BE2C (cell line): ENCODE data around the gene PAFAH2.

Experiments
- DNase-seq: peaks from one replicate; pipeline ENCODE4 v3.0.0-alpha.2; 2020
- H3K27me3 ChIP-seq: fragments of 250-450 bp; sonication (Bioruptor Pico); 2 replicates; pipeline ENCODE4 v1.5.1; 2020; ENCODE audit warnings: mild to moderate bottlenecking
- H3K36me3 ChIP-seq: fragments of 250-450 bp; sonication (Bioruptor Pico); 2 replicates; pipeline ENCODE4 v1.5.1; 2020; ENCODE audit warnings: mild to moderate bottlenecking
- H3K4me1 ChIP-seq: fragments of 250-450 bp; sonication (Bioruptor Pico); 2 replicates; pipeline ENCODE4 v1.5.1; 2020
- H3K4me3 ChIP-seq: 2 replicates; pipeline ENCODE4 v1.5.1; 2011; ENCODE audit warnings: low read depth, low read length
- H3K9me3 ChIP-seq: fragments of 250-450 bp; sonication (Bioruptor Pico); 2 replicates; pipeline ENCODE4 v1.5.1; 2020
- TF ChIP-seq, protein P1 (sequence below): IDR thresholded peaks from 2 replicates; pipeline ENCODE4 v1.5.1; 2012; ENCODE audit warnings: mild to moderate bottlenecking, low read depth, low read length

Gene PAFAH2

DNA sequence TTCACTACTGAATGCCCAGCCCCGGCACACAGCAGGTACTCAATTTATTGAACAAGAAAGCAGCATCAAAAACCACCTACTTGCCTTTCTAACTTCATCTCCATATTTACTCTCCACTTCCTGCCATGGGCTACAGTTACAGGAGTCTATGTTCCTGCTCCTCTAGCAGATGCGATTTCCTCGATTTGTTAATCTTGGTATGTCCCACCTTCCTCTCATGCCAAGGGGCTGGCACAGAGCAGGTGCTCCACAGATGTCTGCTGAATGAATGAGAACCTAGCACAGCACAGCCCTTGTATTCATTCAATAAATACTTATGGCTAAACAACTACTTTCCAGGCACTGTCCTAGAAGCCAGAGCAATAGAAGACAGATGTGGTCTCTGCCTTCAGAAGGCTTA lies 12.2 kb downstream of the PAFAH2 start:
- TF ChIP-seq, protein P1, sequence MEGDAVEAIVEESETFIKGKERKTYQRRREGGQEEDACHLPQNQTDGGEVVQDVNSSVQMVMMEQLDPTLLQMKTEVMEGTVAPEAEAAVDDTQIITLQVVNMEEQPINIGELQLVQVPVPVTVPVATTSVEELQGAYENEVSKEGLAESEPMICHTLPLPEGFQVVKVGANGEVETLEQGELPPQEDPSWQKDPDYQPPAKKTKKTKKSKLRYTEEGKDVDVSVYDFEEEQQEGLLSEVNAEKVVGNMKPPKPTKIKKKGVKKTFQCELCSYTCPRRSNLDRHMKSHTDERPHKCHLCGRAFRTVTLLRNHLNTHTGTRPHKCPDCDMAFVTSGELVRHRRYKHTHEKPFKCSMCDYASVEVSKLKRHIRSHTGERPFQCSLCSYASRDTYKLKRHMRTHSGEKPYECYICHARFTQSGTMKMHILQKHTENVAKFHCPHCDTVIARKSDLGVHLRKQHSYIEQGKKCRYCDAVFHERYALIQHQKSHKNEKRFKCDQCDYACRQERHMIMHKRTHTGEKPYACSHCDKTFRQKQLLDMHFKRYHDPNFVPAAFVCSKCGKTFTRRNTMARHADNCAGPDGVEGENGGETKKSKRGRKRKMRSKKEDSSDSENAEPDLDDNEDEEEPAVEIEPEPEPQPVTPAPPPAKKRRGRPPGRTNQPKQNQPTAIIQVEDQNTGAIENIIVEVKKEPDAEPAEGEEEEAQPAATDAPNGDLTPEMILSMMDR = no peak
- H3K4me1 ChIP-seq = no peaks in the 10 kb centered on the region
- no peaks in the 10 kb centered on the region for H3K9me3 ChIP-seq
- H3K4me3 ChIP-seq = no peak overlapping the region
- no peak for DNase-seq
- H3K36me3 ChIP-seq = no peaks in the 10 kb centered on the region
- H3K27me3 ChIP-seq = no peaks in the 10 kb centered on the region

DNA sequence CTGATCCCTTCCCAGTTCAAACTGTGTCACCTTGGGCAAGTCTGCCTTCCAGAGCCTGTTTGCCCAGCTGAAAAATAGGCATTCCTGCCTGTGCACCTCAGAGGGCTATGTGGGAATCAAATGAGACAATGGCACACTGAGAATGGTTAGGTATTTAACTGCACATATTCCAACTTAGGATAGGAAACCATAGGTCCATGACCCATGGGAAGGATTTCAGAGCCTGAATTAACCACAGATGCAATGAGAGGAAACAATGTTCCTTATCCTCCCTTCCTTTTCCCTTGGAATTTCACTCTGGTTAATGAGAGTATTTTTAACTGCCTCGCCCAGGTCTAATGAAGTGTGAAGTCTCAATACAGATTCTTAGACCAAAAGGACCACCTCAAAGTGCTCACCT lies 12.7 kb downstream of the PAFAH2 start:
- Histone ChIP-seq H3K27me3 (no peaks in the 10 kb centered on the region), H3K36me3 (no peaks in the 10 kb centered on the region), H3K4me1 (no peaks in the 10 kb centered on the region), H3K4me3 (no peak overlapping the region), H3K9me3 (no peaks in the 10 kb centered on the region)
- DNase-seq = no peak
- TF ChIP-seq, protein P1 = no peak

DNA sequence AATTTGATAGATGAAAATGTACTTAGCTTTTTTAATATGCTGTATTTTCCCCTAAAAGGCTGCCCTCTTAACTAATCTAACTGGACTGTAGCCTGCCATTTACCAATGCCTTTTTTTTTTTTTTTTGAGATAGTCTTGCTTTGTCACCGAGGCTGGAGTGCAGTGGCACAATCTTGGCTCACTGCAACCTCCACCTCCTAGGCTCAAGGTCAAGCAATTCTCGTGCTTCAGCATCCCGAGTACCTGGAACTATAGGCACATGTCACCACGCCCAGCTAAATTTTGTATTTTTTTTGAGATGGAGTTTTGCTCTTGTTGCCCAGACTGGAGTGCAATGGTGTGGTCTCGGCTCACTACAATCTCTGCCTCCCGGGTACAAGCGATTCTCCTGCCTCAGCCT lies 18.7 kb downstream of the PAFAH2 start:
- TF ChIP-seq, protein P1 = no peak
- no peaks in the 10 kb centered on the region for H3K36me3 ChIP-seq
- H3K9me3 ChIP-seq = no peaks in the 10 kb centered on the region
- no peak for DNase-seq
- H3K4me3 ChIP-seq = no peak overlapping the region
- no peaks in the 10 kb centered on the region for H3K27me3 ChIP-seq
- no peaks in the 10 kb centered on the region for H3K4me1 ChIP-seq

DNA sequence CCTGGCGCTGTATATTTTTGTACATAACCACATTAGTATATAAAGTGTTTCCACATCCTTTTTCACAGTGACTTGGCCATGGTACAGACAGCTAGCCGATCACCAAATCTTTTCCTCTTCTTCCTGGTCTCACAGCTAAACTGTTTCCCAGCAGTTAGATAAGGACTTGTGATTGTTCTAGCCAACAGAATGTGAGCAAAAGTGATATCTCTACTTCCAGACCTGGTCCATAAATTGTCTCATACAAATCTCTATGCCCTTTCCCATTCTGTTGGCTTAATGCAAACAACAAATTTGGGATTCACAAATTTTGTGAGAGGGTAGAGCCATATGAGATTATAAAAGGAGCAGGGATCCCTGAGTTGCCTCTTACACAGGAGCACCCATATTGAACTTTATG lies 19.5 kb downstream of the PAFAH2 start:
- no peak overlapping the region for H3K4me3 ChIP-seq
- H3K4me1 ChIP-seq = no peaks in the 10 kb centered on the region
- TF ChIP-seq, protein P1 = no peak
- no peaks in the 10 kb centered on the region for H3K36me3 ChIP-seq
- DNase-seq = no peak
- no peaks in the 10 kb centered on the region for H3K27me3 ChIP-seq
- no peaks in the 10 kb centered on the region for H3K9me3 ChIP-seq

DNA sequence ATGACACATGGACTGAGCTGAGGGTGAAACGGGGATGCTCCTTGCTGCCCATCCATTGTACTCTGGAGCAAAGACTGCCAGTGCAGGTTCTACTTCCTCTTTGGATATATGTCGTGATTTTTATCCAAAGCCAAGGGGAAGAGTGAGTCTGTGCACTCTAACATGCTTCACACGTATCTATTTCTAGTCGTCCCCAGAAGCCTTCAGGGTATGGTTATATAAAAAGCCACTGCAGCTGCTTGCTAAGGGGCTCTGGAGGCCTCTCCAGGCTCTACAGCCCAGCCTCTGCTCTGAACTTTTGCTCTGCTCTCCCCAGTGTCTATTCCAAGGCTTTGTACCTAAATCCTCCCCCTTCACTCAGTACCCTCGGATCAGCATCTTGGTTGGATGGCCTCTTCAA lies 20.1 kb downstream of the PAFAH2 start:
- TF ChIP-seq, protein P1 = no peak
- H3K27me3 ChIP-seq = no peaks in the 10 kb centered on the region
- no peaks in the 10 kb centered on the region for H3K4me1 ChIP-seq
- DNase-seq = no peak
- no peak overlapping the region for H3K4me3 ChIP-seq
- H3K36me3 ChIP-seq = no peaks in the 10 kb centered on the region
- no peaks in the 10 kb centered on the region for H3K9me3 ChIP-seq

DNA sequence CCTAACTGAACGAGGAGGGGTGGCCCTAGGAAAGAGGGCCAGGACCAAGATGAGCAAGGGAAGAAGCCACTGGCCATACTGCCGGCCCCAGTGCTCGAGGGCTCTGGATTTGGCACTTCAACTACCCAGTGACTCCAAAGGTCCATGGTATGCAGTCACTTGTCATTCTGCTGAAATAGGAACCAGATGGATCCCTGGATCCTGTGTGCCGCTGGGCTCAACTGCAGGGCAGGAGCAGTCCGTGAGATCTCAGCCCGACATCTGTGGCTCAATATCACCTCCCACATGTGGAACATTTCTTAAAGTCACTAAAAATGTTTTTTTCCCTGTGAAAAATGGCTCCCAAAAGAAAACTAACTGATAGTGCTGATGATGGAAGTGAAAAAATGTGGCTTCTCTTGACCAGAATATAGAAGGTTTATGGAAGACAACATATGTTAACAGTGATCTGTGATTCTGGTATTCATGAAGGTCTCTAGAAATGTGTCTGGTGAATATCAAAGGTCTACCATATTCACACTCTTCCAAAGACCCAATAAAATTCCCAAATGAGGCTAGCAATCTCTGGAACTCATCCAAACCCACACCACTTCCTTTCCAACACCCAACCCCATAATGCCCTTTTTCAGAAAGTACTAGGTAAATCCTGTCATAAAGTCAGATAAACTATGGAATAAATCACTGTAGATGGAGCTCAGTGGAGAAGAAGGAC lies 24.1 kb downstream of the PAFAH2 start:
- no peak for DNase-seq
- H3K36me3 ChIP-seq = no peaks in the 10 kb centered on the region
- H3K4me3 ChIP-seq = no peak overlapping the region
- H3K27me3 ChIP-seq = no peaks in the 10 kb centered on the region
- H3K9me3 ChIP-seq = no peaks in the 10 kb centered on the region
- TF ChIP-seq, protein P1 = no peak
- H3K4me1 ChIP-seq = no peaks in the 10 kb centered on the region
